ENCODE measurements around the gene TRAF3.

The TRAF3 gene

GRCh38 chr14:102731871-102732800 lies 45.1 kb upstream of the TRAF3 start:
- H3K36me3 ChIP-seq = peaks cover 21% of the 10 kb centered on the region
- DNase-seq = no peak
- H3K4me1 ChIP-seq = no peaks in the 10 kb centered on the region
- H3K27me3 ChIP-seq = no peaks in the 10 kb centered on the region
- H3K4me3 ChIP-seq (ENCODE audit: low read depth, low read length) = no peak overlapping the region
- H3K9me3 ChIP-seq = no peaks in the 10 kb centered on the region
- no peak for TF ChIP-seq CTCF (IDR thresholded peaks at IDR 0.05; ENCODE audit: low read depth, low read length)

GRCh38 chr14:102732924-102733323 lies 44.3 kb upstream of the TRAF3 start:
- peaks cover 21% of the 10 kb centered on the region for H3K36me3 ChIP-seq
- no peak overlapping the region for H3K4me3 ChIP-seq (ENCODE audit: low read depth, low read length)
- no peaks in the 10 kb centered on the region for H3K4me1 ChIP-seq

GRCh38 chr14:102733326-102733725 lies 43.9 kb upstream of the TRAF3 start:
- Histone ChIP-seq H3K27me3 (no peaks in the 10 kb centered on the region), H3K36me3 (peaks cover 18% of the 10 kb centered on the region), H3K4me3 (ENCODE audit: low read depth, low read length) (no peak overlapping the region), H3K9me3 (no peaks in the 10 kb centered on the region), H3K4me1 (no peaks in the 10 kb centered on the region)
- no peak for DNase-seq
- TF ChIP-seq CTCF (IDR thresholded peaks at IDR 0.05; ENCODE audit: low read depth, low read length) = no peak

More at GRCh38 chr14:102732924-102733323, 44.3 kb upstream of the TRAF3 start:
- no peak for TF ChIP-seq CTCF (IDR thresholded peaks at IDR 0.05; ENCODE audit: low read depth, low read length)
- no peaks in the 10 kb centered on the region for H3K9me3 ChIP-seq
- no peak for DNase-seq
- no peaks in the 10 kb centered on the region for H3K27me3 ChIP-seq

DNA sequence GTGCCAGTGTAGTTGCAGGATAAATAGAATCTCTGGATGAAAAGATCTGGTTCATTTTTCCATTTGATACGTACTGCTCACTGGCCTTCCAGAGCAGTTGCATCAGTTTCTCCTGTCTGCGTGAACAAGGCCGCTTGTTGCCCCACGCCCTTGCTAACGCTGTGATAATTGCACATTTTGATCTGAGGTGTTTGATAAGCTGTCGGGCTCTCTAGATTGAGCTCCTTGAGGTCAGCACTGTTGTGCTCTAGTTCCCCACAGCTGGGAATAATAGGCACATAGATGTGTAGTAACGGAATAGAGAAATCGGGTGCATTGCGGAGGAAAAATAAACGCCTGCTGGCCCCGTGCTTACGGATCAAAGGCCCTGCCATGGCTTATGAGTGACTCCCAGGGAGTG lies 42.8 kb upstream of the TRAF3 start:
- H3K36me3 ChIP-seq = peaks cover 11% of the 10 kb centered on the region
- DNase-seq = no peak
- no peaks in the 10 kb centered on the region for H3K9me3 ChIP-seq
- TF ChIP-seq CTCF (IDR thresholded peaks at IDR 0.05; ENCODE audit: low read depth, low read length) = no peak
- H3K4me1 ChIP-seq = no peaks in the 10 kb centered on the region
- no peak overlapping the region for H3K4me3 ChIP-seq (ENCODE audit: low read depth, low read length)
- H3K27me3 ChIP-seq = no peaks in the 10 kb centered on the region

DNA sequence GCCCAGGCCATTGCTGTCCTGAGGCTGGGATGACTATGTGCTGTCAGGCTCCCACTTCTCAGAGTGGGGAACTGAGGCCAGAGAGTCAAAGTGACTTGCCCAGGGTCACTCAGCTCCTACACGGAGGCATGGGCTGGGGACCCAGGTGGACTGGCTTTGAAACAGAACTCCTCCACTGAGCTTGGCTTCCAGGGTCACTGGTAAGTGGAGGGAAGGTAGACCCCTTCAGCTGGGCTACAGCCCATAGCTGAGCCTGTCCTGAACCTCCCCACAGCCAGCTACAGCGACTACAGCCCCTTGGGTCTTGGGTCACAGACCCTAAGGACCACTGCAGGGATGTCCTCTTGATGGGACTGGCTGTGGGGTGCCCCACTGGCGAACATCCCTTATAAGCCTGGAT lies 40.3 kb upstream of the TRAF3 start:
- TF ChIP-seq CTCF (IDR thresholded peaks at IDR 0.05; ENCODE audit: low read depth, low read length) = no peak
- no peaks in the 10 kb centered on the region for H3K4me1 ChIP-seq
- H3K36me3 ChIP-seq = peaks cover 6% of the 10 kb centered on the region
- no peak overlapping the region for H3K4me3 ChIP-seq (ENCODE audit: low read depth, low read length)
- DNase-seq = no peak
- 0 out of 2 replicates have a peak, but pooled peaks cover 3% of the 10 kb centered on the region for H3K9me3 ChIP-seq
- no peaks in the 10 kb centered on the region for H3K27me3 ChIP-seq

Data from BE2C (cell line).